SK-N-SH (cell line): Measurements from ENCODE around the gene RGS17.

ENCODE experiments used
- GABPA ChIP-seq: IDR thresholded peaks from 2 replicates; pipeline ENCODE4 v1.4.0; 2012; ENCODE audit warnings: low read depth, mild to moderate bottlenecking
- MAX ChIP-seq: IDR thresholded peaks from 2 replicates; pipeline ENCODE4 v1.4.0; 2012; ENCODE audit warnings: low read depth
- MXI1 ChIP-seq: IDR thresholded peaks from 2 replicates; pipeline ENCODE4 v1.6.1; 2012; ENCODE audit warnings: mild to moderate bottlenecking, low read depth, low read length, improper control_type of control experiment
- NFIC ChIP-seq: IDR thresholded peaks from 2 replicates; pipeline ENCODE4 v1.4.0; 2012; ENCODE audit warnings: borderline replicate concordance
- POLR2AphosphoS5 ChIP-seq: IDR thresholded peaks from 2 replicates; pipeline ENCODE4 v1.6.1; 2012; ENCODE audit warnings: low read depth, low read length
- RCOR1 ChIP-seq: fragments of 150-350 bp; IDR thresholded peaks from 2 replicates; pipeline ENCODE4 v1.6.1; 2017; ENCODE audit warnings: antibody characterized with exemption, low read length
- SIN3A ChIP-seq: IDR thresholded peaks from 2 replicates; pipeline ENCODE4 v1.6.1; 2012; ENCODE audit warnings: low read depth, mild to moderate bottlenecking, low read length, moderate library complexity, borderline replicate concordance
- TCF12 ChIP-seq: IDR thresholded peaks from 2 replicates; pipeline ENCODE4 v1.4.0; 2012
- YY1 ChIP-seq: IDR thresholded peaks from 2 replicates; pipeline ENCODE4 v1.4.0; 2012; ENCODE audit warnings: low read depth, mild to moderate bottlenecking
- TF ChIP-seq, protein P1 (sequence below): fragments of 200-600 bp; sonication (generic); IDR thresholded peaks from 2 replicates; pipeline ENCODE4 v1.6.1; 2017; ENCODE audit warnings: antibody characterized with exemption, mild to moderate bottlenecking, moderate library complexity

GRCh38 chr6:153024709-153025017 is 106.4 kb downstream of the RGS17 start:
- TF ChIP-seq GABPA = no peak
- no peak for TF ChIP-seq NFIC
- TF ChIP-seq, protein P1, sequence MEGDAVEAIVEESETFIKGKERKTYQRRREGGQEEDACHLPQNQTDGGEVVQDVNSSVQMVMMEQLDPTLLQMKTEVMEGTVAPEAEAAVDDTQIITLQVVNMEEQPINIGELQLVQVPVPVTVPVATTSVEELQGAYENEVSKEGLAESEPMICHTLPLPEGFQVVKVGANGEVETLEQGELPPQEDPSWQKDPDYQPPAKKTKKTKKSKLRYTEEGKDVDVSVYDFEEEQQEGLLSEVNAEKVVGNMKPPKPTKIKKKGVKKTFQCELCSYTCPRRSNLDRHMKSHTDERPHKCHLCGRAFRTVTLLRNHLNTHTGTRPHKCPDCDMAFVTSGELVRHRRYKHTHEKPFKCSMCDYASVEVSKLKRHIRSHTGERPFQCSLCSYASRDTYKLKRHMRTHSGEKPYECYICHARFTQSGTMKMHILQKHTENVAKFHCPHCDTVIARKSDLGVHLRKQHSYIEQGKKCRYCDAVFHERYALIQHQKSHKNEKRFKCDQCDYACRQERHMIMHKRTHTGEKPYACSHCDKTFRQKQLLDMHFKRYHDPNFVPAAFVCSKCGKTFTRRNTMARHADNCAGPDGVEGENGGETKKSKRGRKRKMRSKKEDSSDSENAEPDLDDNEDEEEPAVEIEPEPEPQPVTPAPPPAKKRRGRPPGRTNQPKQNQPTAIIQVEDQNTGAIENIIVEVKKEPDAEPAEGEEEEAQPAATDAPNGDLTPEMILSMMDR = no peak; the same call in 1 of the 2 replicates
- TF ChIP-seq RCOR1 = no peak
- no peak for TF ChIP-seq MAX
- no peak for TF ChIP-seq YY1
- no peak for TF ChIP-seq SIN3A
- no peak for TF ChIP-seq TCF12
- no peak for TF ChIP-seq MXI1
- TF ChIP-seq POLR2AphosphoS5 = no peak
